ENCODE measurements around the gene AADAC. TPM values are rescaled to one million over a fixed set of nuclear protein-coding genes. Genes with fewer than 3 reads are reported as not detected.
"Not testable (repeated sequence)": the region's sequence is repeated elsewhere in the genome, so short reads cannot be mapped to it uniquely, and the experiment has no call there.

AADAC gene
- total RNA-seq, 2 donors from 2014 or later = not detected

DNA sequence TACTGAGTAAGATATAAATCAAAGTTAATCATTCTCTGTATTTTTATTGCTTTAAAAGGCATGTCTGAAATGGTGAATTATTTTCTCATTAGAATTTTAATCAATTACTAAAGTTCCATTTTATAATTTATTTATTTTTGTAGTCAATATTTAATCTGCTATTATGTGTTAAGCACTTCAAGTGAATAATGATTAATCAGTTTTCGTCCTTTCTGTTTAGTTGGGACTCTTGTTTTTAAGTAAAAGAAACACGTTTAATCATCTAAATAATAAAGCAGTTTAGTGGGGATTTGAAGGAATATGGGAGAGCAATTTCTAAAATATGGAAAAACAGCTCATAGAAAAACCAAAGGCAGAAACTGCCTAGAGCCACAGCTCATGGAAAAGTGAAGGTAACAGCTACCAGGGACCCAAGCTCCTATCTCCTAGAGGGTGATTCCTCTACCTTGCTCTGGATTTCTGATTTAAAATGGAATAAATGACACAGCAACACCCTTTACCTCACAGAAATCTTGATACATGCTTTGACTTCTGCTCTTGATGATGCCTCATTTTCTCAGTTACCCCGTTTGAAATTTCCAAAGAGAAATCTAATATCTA lies 31.5 kb downstream of the AADAC start:
- no peaks in the 10 kb centered on the region for H3K4me1 ChIP-seq (replicated peaks)

DNA sequence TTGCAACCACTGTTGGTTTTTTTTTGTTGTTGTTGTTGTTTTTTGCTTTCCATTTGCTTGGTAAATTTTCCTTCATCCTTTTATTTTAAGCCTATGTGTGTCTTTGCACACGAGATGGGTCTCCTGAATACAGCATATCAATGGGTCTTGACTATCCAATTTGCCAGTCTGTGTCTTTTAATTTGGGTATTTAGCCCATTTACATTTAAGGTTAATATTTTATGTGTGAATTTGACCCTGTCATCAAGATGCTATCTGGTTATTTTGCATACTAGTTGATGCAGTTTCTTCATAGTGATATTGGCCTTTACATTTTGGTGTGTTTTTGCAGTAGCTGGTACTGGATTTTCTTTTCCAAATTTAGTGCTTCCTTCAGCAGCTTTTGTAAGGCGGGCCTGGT lies 36.1 kb downstream of the AADAC start:
- intact Hi-C loops (cut with DNase I); H3K9me3 ChIP-seq; H3K36me3 ChIP-seq; H3K4me3 ChIP-seq; H3K4me1 ChIP-seq (replicated peaks); DNase-seq (ENCODE audit: low spot score); H3K27me3 ChIP-seq (replicated peaks; ENCODE audit: insufficient read depth); H3K27ac ChIP-seq: not testable (repeated sequence)
- 96% methylated on average over 2 of the region's 2 CpGs for WGBS

More for the DNA sequence above, 31.5 kb downstream of the AADAC start:
- TF ChIP-seq POLR2AphosphoS5 (IDR thresholded peaks at IDR 0.05) (no peak), POLR2A (IDR thresholded peaks at IDR 0.05) (no peak)
- TF ChIP-seq, protein P1, sequence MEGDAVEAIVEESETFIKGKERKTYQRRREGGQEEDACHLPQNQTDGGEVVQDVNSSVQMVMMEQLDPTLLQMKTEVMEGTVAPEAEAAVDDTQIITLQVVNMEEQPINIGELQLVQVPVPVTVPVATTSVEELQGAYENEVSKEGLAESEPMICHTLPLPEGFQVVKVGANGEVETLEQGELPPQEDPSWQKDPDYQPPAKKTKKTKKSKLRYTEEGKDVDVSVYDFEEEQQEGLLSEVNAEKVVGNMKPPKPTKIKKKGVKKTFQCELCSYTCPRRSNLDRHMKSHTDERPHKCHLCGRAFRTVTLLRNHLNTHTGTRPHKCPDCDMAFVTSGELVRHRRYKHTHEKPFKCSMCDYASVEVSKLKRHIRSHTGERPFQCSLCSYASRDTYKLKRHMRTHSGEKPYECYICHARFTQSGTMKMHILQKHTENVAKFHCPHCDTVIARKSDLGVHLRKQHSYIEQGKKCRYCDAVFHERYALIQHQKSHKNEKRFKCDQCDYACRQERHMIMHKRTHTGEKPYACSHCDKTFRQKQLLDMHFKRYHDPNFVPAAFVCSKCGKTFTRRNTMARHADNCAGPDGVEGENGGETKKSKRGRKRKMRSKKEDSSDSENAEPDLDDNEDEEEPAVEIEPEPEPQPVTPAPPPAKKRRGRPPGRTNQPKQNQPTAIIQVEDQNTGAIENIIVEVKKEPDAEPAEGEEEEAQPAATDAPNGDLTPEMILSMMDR (IDR thresholded peaks at IDR 0.05) = no peak
- Histone ChIP-seq H3K9me3 (no peaks in the 10 kb centered on the region), H3K27me3 (replicated peaks; ENCODE audit: insufficient read depth) (no peaks in the 10 kb centered on the region), H3K36me3 (no peaks in the 10 kb centered on the region), H3K4me3 (no peak overlapping the region), H3K27ac (no peak overlapping the region)
- DNase-seq (ENCODE audit: low spot score) = no peak
- WGBS = 62% methylated on average over 3 of the region's 3 CpGs
- intact Hi-C loops (cut with DNase I) = no loop called here

DNA sequence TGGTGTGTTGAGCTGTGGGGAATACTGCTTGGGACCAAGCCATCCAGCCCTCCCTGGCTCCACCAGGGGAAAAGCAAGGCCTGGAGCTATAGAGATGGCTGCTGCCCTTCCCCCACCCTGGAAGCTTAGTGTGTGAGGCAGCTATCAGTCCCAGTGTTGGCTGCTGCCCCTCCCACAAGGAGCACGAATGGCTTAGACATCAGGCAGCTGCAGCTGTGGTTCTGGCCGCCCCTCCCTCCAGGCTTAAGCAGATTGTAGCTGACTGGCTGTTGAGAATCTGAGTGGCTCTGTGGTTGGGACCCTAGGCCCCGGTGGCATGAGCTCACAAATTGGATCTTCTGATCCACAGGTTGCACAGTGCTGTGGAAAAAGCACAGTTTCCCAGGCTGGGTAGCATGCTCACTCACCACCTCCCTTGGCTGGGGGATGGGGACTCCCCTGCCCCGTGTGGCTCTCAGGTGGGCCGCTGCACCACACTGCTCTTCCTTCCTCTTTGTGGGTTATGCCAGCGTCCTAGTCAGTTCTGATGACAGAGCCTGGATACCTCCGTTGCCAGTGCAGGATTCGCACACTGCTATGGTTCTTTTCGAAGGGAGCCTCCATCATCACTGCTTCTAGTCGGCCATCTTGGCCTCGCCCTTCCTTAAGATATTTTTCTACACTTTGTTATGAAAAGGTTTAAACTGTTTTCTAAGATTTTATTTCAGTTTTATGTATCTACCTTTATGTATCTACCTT lies 38.3 kb downstream of the AADAC start:
- intact Hi-C loops (cut with DNase I) = no loop called here
- Histone ChIP-seq H3K27ac (no peak overlapping the region), H3K4me1 (replicated peaks) (no peaks in the 10 kb centered on the region), H3K4me3 (no peak overlapping the region), H3K9me3 (no peaks in the 10 kb centered on the region), H3K27me3 (replicated peaks; ENCODE audit: insufficient read depth) (no peaks in the 10 kb centered on the region), H3K36me3 (no peaks in the 10 kb centered on the region)
- WGBS = 93% methylated on average over 11 of the region's 11 CpGs
- DNase-seq (ENCODE audit: low spot score) = no peak
- TF ChIP-seq, protein P1 (IDR thresholded peaks at IDR 0.05) = no peak
- no peak for TF ChIP-seq POLR2A (IDR thresholded peaks at IDR 0.05)
- TF ChIP-seq POLR2AphosphoS5 (IDR thresholded peaks at IDR 0.05) = no peak

DNA sequence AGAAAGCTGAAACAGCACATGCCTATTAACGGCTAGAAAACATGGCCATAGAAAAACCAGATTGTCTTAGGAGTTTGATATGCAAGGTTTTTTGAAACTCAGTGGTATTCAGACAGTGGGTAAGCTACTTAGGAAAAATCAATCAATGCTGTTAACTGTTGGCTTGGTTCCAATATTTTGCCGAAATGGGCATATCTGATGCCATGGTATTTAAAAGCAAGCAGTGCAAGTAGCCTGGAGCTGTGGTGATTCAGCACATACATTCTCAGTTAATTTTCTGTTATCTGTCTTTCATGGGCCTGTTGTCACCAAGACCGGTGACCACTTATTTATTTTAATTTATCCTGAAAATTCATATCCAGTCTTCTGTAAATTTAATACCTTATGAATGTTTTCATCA lies 42.2 kb downstream of the AADAC start:
- no peaks in the 10 kb centered on the region for H3K4me1 ChIP-seq (replicated peaks)
- H3K36me3 ChIP-seq = no peaks in the 10 kb centered on the region
- no peaks in the 10 kb centered on the region for H3K9me3 ChIP-seq
- H3K27ac ChIP-seq = no peak overlapping the region
- no peak overlapping the region for H3K4me3 ChIP-seq
- no peak for DNase-seq (ENCODE audit: low spot score)
- WGBS = 87% methylated on average over 3 of the region's 3 CpGs
- intact Hi-C loops (cut with DNase I) = no loop called here
- no peaks in the 10 kb centered on the region for H3K27me3 ChIP-seq (replicated peaks; ENCODE audit: insufficient read depth)
- TF ChIP-seq POLR2AphosphoS5 (IDR thresholded peaks at IDR 0.05) = no peak
- TF ChIP-seq POLR2A (IDR thresholded peaks at IDR 0.05) = no peak
- TF ChIP-seq, protein P1 (IDR thresholded peaks at IDR 0.05) = no peak

DNA sequence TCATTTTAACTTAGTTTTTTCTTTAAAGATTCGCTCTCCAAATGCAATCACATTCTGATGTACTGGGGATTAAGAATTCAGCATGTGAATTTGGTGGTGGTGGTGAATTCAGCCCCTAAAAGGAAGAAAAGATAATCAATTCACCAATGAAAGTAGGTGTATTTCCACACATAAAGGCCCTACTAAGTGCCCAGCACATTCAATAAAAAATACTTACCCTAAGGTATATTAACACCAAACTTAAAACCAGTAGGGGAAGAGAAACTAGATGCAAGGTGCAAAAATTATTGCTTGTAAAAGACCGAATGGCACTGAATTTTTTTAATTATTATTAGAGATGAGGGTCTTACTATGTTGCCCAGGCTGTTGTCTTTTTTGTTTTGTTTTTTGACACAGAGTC lies 42.7 kb downstream of the AADAC start:
- H3K27ac ChIP-seq = no peak overlapping the region
- intact Hi-C loops (cut with DNase I) = no loop called here
- 96% methylated on average over 2 of the region's 2 CpGs for WGBS
- H3K4me1 ChIP-seq (replicated peaks) = no peaks in the 10 kb centered on the region
- DNase-seq (ENCODE audit: low spot score) = no peak
- H3K4me3 ChIP-seq = no peak overlapping the region
- H3K36me3 ChIP-seq = no peaks in the 10 kb centered on the region
- TF ChIP-seq, protein P1 (IDR thresholded peaks at IDR 0.05) = no peak
- no peak for TF ChIP-seq POLR2AphosphoS5 (IDR thresholded peaks at IDR 0.05)
- H3K9me3 ChIP-seq = no peaks in the 10 kb centered on the region
- H3K27me3 ChIP-seq (replicated peaks; ENCODE audit: insufficient read depth) = no peaks in the 10 kb centered on the region
